ENCODE results near the gene TTC33.

TTC33 gene

GRCh38 chr5:40775846-40776657, 20.3 kb upstream of the TTC33 start:
- H3K27ac ChIP-seq, result peak overlapping the region; percentile 27; the same call in 1 of the 2 replicates
- TF ChIP-seq CTCF (conservative IDR thresholded peaks at IDR 0.05) (no peak), ZFX (IDR thresholded peaks at IDR 0.05) (no peak)

GRCh38 chr5:40775085-40775845, 19.5 kb upstream of the TTC33 start:
- no peak for TF ChIP-seq CTCF (conservative IDR thresholded peaks at IDR 0.05)
- TF ChIP-seq ZFX (IDR thresholded peaks at IDR 0.05), result no peak
- no peak overlapping the region; the same call in 1 of the 2 replicates for H3K27ac ChIP-seq

GRCh38 chr5:40774623-40775022, 18.9 kb upstream of the TTC33 start:
- TF ChIP-seq CTCF (conservative IDR thresholded peaks at IDR 0.05), result peak; percentile 33
- no peak for TF ChIP-seq ZFX (IDR thresholded peaks at IDR 0.05)
- no peak overlapping the region for H3K27ac ChIP-seq

- no peak overlapping the region for H3K27ac ChIP-seq
- no peak for TF ChIP-seq ZFX (IDR thresholded peaks at IDR 0.05)
- no peak for TF ChIP-seq CTCF (conservative IDR thresholded peaks at IDR 0.05)
Observed at GRCh38 chr5:40770764-40771163, 15.0 kb upstream of the TTC33 start.

- TF ChIP-seq ZFX (IDR thresholded peaks at IDR 0.05), result no peak
- no peak for TF ChIP-seq CTCF (conservative IDR thresholded peaks at IDR 0.05)
- H3K27ac ChIP-seq, result no peak overlapping the region
Observed at GRCh38 chr5:40762705-40763104, 6.9 kb upstream of the TTC33 start.

- TF ChIP-seq ZFX (IDR thresholded peaks at IDR 0.05), result no peak
- TF ChIP-seq CTCF (conservative IDR thresholded peaks at IDR 0.05), result no peak
Observed at GRCh38 chr5:40757400-40757799, 1.6 kb upstream of the TTC33 start.

GRCh38 chr5:40755093-40755406, 711 bp downstream of the TTC33 start:
- peak; percentile 79 for TF ChIP-seq CTCF (conservative IDR thresholded peaks at IDR 0.05)
- no peak for TF ChIP-seq ZFX (IDR thresholded peaks at IDR 0.05)
- peak overlapping the region; percentile 65 for H3K27ac ChIP-seq

More at GRCh38 chr5:40757400-40757799, 1.6 kb upstream of the TTC33 start:
- no peak overlapping the region for H3K27ac ChIP-seq

Measured in C4-2B (cell line).